H1 (cell line): Measurements from ENCODE around the gene OXSM. TPM values are rescaled to one million over a fixed set of nuclear protein-coding genes. Genes with fewer than 3 reads are reported as not detected.

Experiments used
- CTCF ChIA-PET: fragments of 300-600 bp; sonication (Branson Sonifier 250); formaldehyde crosslinking; loops from one replicate; lab custom pipeline; 2021; ENCODE audit not compliant: partially characterized antibody; lab: Charles Lee
- POLR2A ChIA-PET: fragments of 300-600 bp; sonication (Branson Sonifier 250); formaldehyde crosslinking; loops from one replicate; lab custom pipeline; 2021; ENCODE audit warnings: inconsistent platforms; ENCODE audit not compliant: partially characterized antibody; lab: Charles Lee
- DNase-seq, 2 experiments: peaks; one replicate each; pipeline versions ENCODE4 v3.0.0 to v3.0.0-alpha.2; 2010 to 2022; ENCODE audit warnings: low spot score in 2 of 2, low read depth in 1 of 2, mixed read lengths in 1 of 2
- FAIRE-seq: peaks from 2 replicates; lab custom pipeline; 2011; peaks lifted over from hg19 to GRCh38; lab: Jason Lieb, UNC
- H2AFZ ChIP-seq: 2 replicates; pipeline ENCODE4 v1.8.1; 2012; ENCODE audit warnings: low read length, inconsistent platforms
- H2AK5ac ChIP-seq: 2 replicates; pipeline ENCODE4 v1.6.1; 2013; ENCODE audit warnings: low read depth, low read length
- H2BK120ac ChIP-seq: replicated peaks from 2 replicates; pipeline ENCODE3; 2013; ENCODE audit warnings: low read depth, low read length, inconsistent platforms
- H2BK12ac ChIP-seq: 2 replicates; pipeline ENCODE4 v1.6.1; 2013; ENCODE audit warnings: low read depth, low read length
- H2BK15ac ChIP-seq: 2 replicates; pipeline ENCODE4 v1.6.1; 2013; ENCODE audit warnings: low read length
- H2BK20ac ChIP-seq: 2 replicates; pipeline ENCODE4 v1.6.1; 2013; ENCODE audit warnings: low read length
- H2BK5ac ChIP-seq: 2 replicates; pipeline ENCODE4 v1.6.1; 2013; ENCODE audit warnings: low read depth, low read length
- H3K14ac ChIP-seq: 2 replicates; pipeline ENCODE4 v1.6.1; 2013; ENCODE audit warnings: inconsistent platforms; ENCODE audit not compliant: insufficient read length
- H3K18ac ChIP-seq: 2 replicates; pipeline ENCODE4 v1.6.1; 2013; ENCODE audit warnings: low read length; ENCODE audit errors: extremely low read depth
- H3K23ac ChIP-seq: 2 replicates; pipeline ENCODE4 v1.6.1; 2013; ENCODE audit warnings: inconsistent platforms; ENCODE audit not compliant: insufficient read length
- H3K23me2 ChIP-seq: 2 replicates; pipeline ENCODE4 v1.6.1; 2013; ENCODE audit warnings: low read depth, low read length
- H3K27ac ChIP-seq: 2 replicates; pipeline ENCODE4 v1.6.1; 2011; ENCODE audit warnings: low read depth, low read length, inconsistent platforms
- H3K27me3 ChIP-seq, 4 experiments: replicated peaks in 1 of 4; 1 replicate in 1 of 4; 2 replicates in 3 of 4; pipeline versions ENCODE4 v1.6.1 to v1.8.1; 2011 to 2013; ENCODE audit warnings: low read length in 3 of 4, mild to moderate bottlenecking in 3 of 4, inconsistent platforms in 2 of 4, mixed read lengths in 2 of 4, moderate library complexity in 1 of 4; ENCODE audit not compliant: control insufficient read depth in 3 of 4, insufficient read depth in 3 of 4; ENCODE audit errors: extremely low read depth in 1 of 4
- H3K36me3 ChIP-seq, 4 experiments: 2 replicates each; pipeline versions ENCODE4 v1.6.1 to v1.8.1; 2011 to 2013; ENCODE audit warnings: mild to moderate bottlenecking in 4 of 4, low read length in 3 of 4, moderate library complexity in 2 of 4, control low read depth in 1 of 4, inconsistent platforms in 1 of 4; ENCODE audit not compliant: insufficient read depth in 4 of 4, control insufficient read depth in 2 of 4
- H3K4ac ChIP-seq: replicated peaks from 2 replicates; pipeline ENCODE3; 2013; ENCODE audit warnings: low read length, low read depth, mixed read lengths, inconsistent platforms; ENCODE audit not compliant: insufficient read length
- H3K4me1 ChIP-seq, 4 experiments: replicated peaks in 1 of 4; 1 replicate in 1 of 4; 2 replicates in 3 of 4; pipeline versions ENCODE4 v1.6.1 to v1.8.1; 2011 to 2013; ENCODE audit warnings: low read length in 3 of 4, inconsistent platforms in 2 of 4, mixed read lengths in 1 of 4; ENCODE audit not compliant: insufficient read depth in 4 of 4, control insufficient read depth in 3 of 4
- H3K4me2 ChIP-seq, 2 experiments: 2 replicates each; pipeline versions ENCODE4 v1.6.1 to v1.8.1; 2011 to 2013; ENCODE audit warnings: low read depth in 2 of 2, low read length in 2 of 2, control low read depth in 1 of 2, inconsistent platforms in 1 of 2, mild to moderate bottlenecking in 1 of 2; ENCODE audit not compliant: insufficient read depth in 1 of 2
- H3K4me3 ChIP-seq, 4 experiments: fragments of 200-600, 300-600 bp in 1 of 4; sonication (generic), shearing (Covaris generic), sonication (Bioruptor Twin) in 1 of 4; 2 replicates each; pipeline versions ENCODE4 v1.5.1 to v1.8.1; 2011 to 2016; ENCODE audit warnings: low read length in 4 of 4, low read depth in 3 of 4, control low read depth in 2 of 4, inconsistent platforms in 2 of 4, mild to moderate bottlenecking in 2 of 4, mixed read lengths in 1 of 4, moderate library complexity in 1 of 4; ENCODE audit not compliant: insufficient read depth in 2 of 4; ENCODE audit errors: extremely low read depth in 1 of 4
- H3K56ac ChIP-seq: replicated peaks from 2 replicates; pipeline ENCODE3; 2013; ENCODE audit warnings: low read depth, mild to moderate bottlenecking, mixed read lengths, low read length, inconsistent platforms; ENCODE audit not compliant: insufficient read length
- H3K79me1 ChIP-seq: 2 replicates; pipeline ENCODE4 v1.6.1; 2013; ENCODE audit warnings: low read depth, low read length, control low read depth
- H3K79me2 ChIP-seq, 2 experiments: 2 replicates each; pipeline versions ENCODE4 v1.6.1 to v1.8.1; 2012 to 2013; ENCODE audit warnings: low read length in 2 of 2, mild to moderate bottlenecking in 2 of 2, inconsistent platforms in 1 of 2; ENCODE audit not compliant: insufficient read depth in 2 of 2, control insufficient read depth in 1 of 2
- H3K9ac ChIP-seq, 4 experiments: replicated peaks in 1 of 4; 1 replicate in 1 of 4; 2 replicates in 3 of 4; pipeline versions ENCODE4 v1.6.1 to v1.8.1; 2011 to 2013; ENCODE audit warnings: low read depth in 3 of 4, low read length in 3 of 4, control low read depth in 2 of 4, mild to moderate bottlenecking in 2 of 4, moderate library complexity in 2 of 4, inconsistent platforms in 1 of 4; ENCODE audit errors: extremely low read depth in 1 of 4
- H3K9me3 ChIP-seq, 2 experiments: 2 replicates each; pipeline versions ENCODE4 v1.6.1 to v1.8.1; 2012 to 2013; ENCODE audit warnings: mild to moderate bottlenecking in 2 of 2, moderate library complexity in 2 of 2, control low read depth in 1 of 2, inconsistent platforms in 1 of 2, low read depth in 1 of 2, low read length in 1 of 2, mixed read lengths in 1 of 2; ENCODE audit not compliant: insufficient read depth in 2 of 2
- H4K20me1 ChIP-seq, 2 experiments: replicated peaks in 1 of 2; 2 replicates each; pipeline versions ENCODE3 to v1.8.1; 2011 to 2013; ENCODE audit warnings: inconsistent platforms in 2 of 2, low read length in 2 of 2, mild to moderate bottlenecking in 1 of 2; ENCODE audit not compliant: insufficient read depth in 2 of 2, control insufficient read depth in 1 of 2
- H4K5ac ChIP-seq: 2 replicates; pipeline ENCODE4 v1.6.1; 2013; ENCODE audit warnings: low read length, low read depth, mixed read lengths, inconsistent platforms; ENCODE audit not compliant: insufficient read length
- H4K8ac ChIP-seq: 2 replicates; pipeline ENCODE4 v1.8.0; 2013; ENCODE audit warnings: mild to moderate bottlenecking, moderate library complexity, low read length, inconsistent platforms; ENCODE audit not compliant: insufficient read depth; ENCODE audit errors: extremely low read depth
- H4K91ac ChIP-seq: replicated peaks from 2 replicates; pipeline ENCODE3; 2013; ENCODE audit warnings: low read length, mixed read lengths, inconsistent platforms; ENCODE audit not compliant: insufficient read length
- ATF3 ChIP-seq: IDR thresholded peaks from 2 replicates; pipeline ENCODE4 v1.6.1; 2011; ENCODE audit warnings: low read depth, mild to moderate bottlenecking, low read length; ENCODE audit not compliant: insufficient read depth
- CBX8 ChIP-seq: fragments of 300-800, 300-1000 bp; sonication (generic); IDR thresholded peaks from 2 replicates; pipeline ENCODE4 v1.7.1; 2016; ENCODE audit warnings: low read depth, low read length, borderline replicate concordance
- CHD2 ChIP-seq: IDR thresholded peaks from 2 replicates; pipeline ENCODE4 v1.6.1; 2012; ENCODE audit warnings: low read length, improper control_type of control experiment
- EGR1 ChIP-seq: IDR thresholded peaks from 2 replicates; pipeline ENCODE4 v1.6.1; 2011; ENCODE audit warnings: low read depth, low read length, borderline replicate concordance
- HDAC6 ChIP-seq: IDR thresholded peaks from one replicate; pipeline ENCODE4 v1.7.1; 2012; ENCODE audit warnings: low read depth, mild to moderate bottlenecking, inconsistent platforms, low read length, moderate library complexity
- JUN ChIP-seq: IDR thresholded peaks from 2 replicates; pipeline ENCODE4 v1.6.1; 2011; ENCODE audit warnings: low read depth, mild to moderate bottlenecking, improper control_type of control experiment, low read length
- NANOG ChIP-seq: IDR thresholded peaks from 2 replicates; pipeline ENCODE4 v1.6.1; 2011; ENCODE audit warnings: low read length, low read depth, mild to moderate bottlenecking, inconsistent platforms; ENCODE audit not compliant: insufficient read depth, poor library complexity, severe bottlenecking
- PHF8 ChIP-seq: fragments of 200-600 bp; sonication (generic); conservative IDR thresholded peaks from 2 replicates; pipeline ENCODE4 v1.7.1; 2012; ENCODE audit warnings: low read depth, mild to moderate bottlenecking, inconsistent platforms, low read length, moderate library complexity
- RAD21 ChIP-seq, 2 experiments: IDR thresholded peaks in 1 of 2; conservative IDR thresholded peaks in 1 of 2; 2 replicates each; pipeline ENCODE4 v1.6.1; 2011; ENCODE audit warnings: low read depth in 2 of 2, low read length in 2 of 2, improper control_type of control experiment in 1 of 2, inconsistent platforms in 1 of 2, mild to moderate bottlenecking in 1 of 2, moderate library complexity in 1 of 2
- SP4 ChIP-seq: IDR thresholded peaks from 2 replicates; pipeline ENCODE4 v1.6.1; 2012; ENCODE audit warnings: low read length, inconsistent platforms
- SRF ChIP-seq: IDR thresholded peaks from 2 replicates; pipeline ENCODE4 v1.6.1; 2011; ENCODE audit warnings: mild to moderate bottlenecking, low read depth, low read length, moderate library complexity
- TAF7 ChIP-seq: optimal IDR thresholded peaks from 2 replicates; pipeline ENCODE3; 2011; ENCODE audit warnings: low read depth, mild to moderate bottlenecking, inconsistent platforms, low read length, moderate library complexity, borderline replicate concordance
- ZNF274 ChIP-seq: IDR thresholded peaks from 2 replicates; pipeline ENCODE4 v1.7.0; 2012; ENCODE audit warnings: low read length, borderline replicate concordance; ENCODE audit errors: extremely low read depth
- WGBS, 2 experiments: shearing (Covaris generic) in 1 of 2; methylation state at CpG; one replicate each; pipeline versions ENCODE4 v1.1.6 to v1.1.7; 2013 to 2015; ENCODE audit warnings: low lambda C conversion rate in 2 of 2, mixed read lengths in 2 of 2, inconsistent platforms in 1 of 2, low coverage in 1 of 2, missing lambda C conversion rate in 1 of 2; ENCODE audit not compliant: insufficient replicate concordance in 2 of 2, insufficient coverage in 1 of 2, insufficient read length in 1 of 2; ENCODE audit errors: extremely low coverage in 1 of 2, missing lambda C conversion rate in 1 of 2; 5-methylcytosine and 5-hydroxymethylcytosine counted together
- polyA plus RNA-seq, 7 experiments: library from polyadenylated mRNA; depleted of rRNA in 3 of 7; stranded (reverse) in 5 of 7; unstranded in 2 of 7; fragments of >200 nt in 5 of 7; fragments of 200-250 nt in 2 of 7; gene quantifications; 1 replicate in 5 of 7; 2 replicates in 1 of 7; 4 replicates in 1 of 7; pipeline versions ENCODE4 v1.2.1 to v1.2.3, GENCODE V29; 2011 to 2013; ENCODE audit warnings: missing spikeins in 2 of 7, mixed read lengths in 2 of 7
- total RNA-seq: library from RNA; stranded (reverse); fragmentation: NEBNext Ultra II Directional; extraction: Animal tissue kit (Norgen Biotek cat#: 25700); gene quantifications from 2 replicates; pipeline ENCODE4 v1.2.1, GENCODE V29; 2021
- TF ChIP-seq, protein P1 (sequence below): IDR thresholded peaks from 2 replicates; pipeline ENCODE4 v1.6.1; 2012; ENCODE audit warnings: inconsistent platforms

OXSM gene
- total and polyA plus RNA-seq, 2 of the 8 experiments (the other 6 are each of a cell fraction or from before 2014, with no cell fraction given) = 1.3 to 2.2 TPM

DNA sequence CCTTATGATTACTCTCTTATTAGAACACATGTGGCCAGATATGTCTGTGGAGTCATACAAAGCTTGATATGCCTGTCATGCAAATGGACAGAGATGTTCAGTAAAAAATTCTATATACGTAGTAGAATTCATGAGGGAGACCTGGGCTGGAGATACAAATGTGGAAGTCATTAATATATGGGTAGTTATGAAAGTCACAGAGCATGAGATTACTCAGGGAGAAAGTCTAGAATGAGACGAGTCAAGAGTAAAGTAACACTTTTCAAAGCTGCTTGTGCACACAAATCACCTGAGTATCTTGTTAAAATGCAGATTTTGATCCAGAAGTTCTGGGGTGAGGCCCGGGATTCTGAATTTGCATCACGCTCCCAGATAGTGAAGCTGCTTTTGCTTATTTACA, 28.4 kb downstream of the OXSM start:
- Histone ChIP-seq H3K36me3 (no peaks in the 10 kb centered on the region), H3K23ac (no peak overlapping the region), H3K56ac (no peak overlapping the region), H2BK12ac (no peak overlapping the region), H3K79me1 (no peaks in the 10 kb centered on the region), H3K4me2 (no peak overlapping the region), H3K23me2 (no peaks in the 10 kb centered on the region), H3K9ac (no peak overlapping the region), H2BK120ac (no peak overlapping the region), H3K9me3 (0 out of 4 replicates have a peak, but pooled peaks cover 0 to 2% of the 10 kb centered on the region in 2 experiments), H3K18ac (no peak overlapping the region), H2AK5ac (no peak overlapping the region), H2BK20ac (no peak overlapping the region), H3K27ac (no peak overlapping the region), H3K4me1 (peaks cover 0 to 9% (median 4%) of the 10 kb centered on the region in 4 experiments; a peak in 4 of 7 replicates), H3K14ac (no peak overlapping the region), H4K8ac (no peak overlapping the region), H4K91ac (no peak overlapping the region), H4K5ac (no peak overlapping the region), H2BK15ac (no peak overlapping the region), H2AFZ (no peak overlapping the region), H2BK5ac (no peak overlapping the region), H3K4me3 (no peak overlapping the region), H3K27me3 (no peaks in the 10 kb centered on the region), H3K79me2 (no peaks in the 10 kb centered on the region), H4K20me1 (no peaks in the 10 kb centered on the region), H3K4ac (no peak overlapping the region)
- WGBS, 2 experiments = 95% methylated on average over 4 of the region's 4 CpGs; no CpG with 5 or more reads in 1 of the 2 experiments
- FAIRE-seq = no peak
- no peak for DNase-seq
- CTCF ChIA-PET = no interaction called here
- POLR2A ChIA-PET = no interaction called here
- TF ChIP-seq NANOG (no peak), PHF8 (no peak), CHD2 (no peak), SRF (no peak), HDAC6 (no peak), EGR1 (no peak), ATF3 (no peak), JUN (no peak), TAF7 (no peak), SP4 (no peak), RAD21 (IDR thresholded peaks at IDR 0.05 in 1 of 2, conservative IDR thresholded peaks at IDR 0.05 in 1 of 2; ENCODE audit: low read depth in 2 of 2, low read length in 2 of 2) (no peak), ZNF274 (no peak), CBX8 (no peak)
- TF ChIP-seq, protein P1, sequence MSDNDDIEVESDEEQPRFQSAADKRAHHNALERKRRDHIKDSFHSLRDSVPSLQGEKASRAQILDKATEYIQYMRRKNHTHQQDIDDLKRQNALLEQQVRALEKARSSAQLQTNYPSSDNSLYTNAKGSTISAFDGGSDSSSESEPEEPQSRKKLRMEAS = no peak
